Natural killer cell (primary cell): ENCODE results near the gene KLHL30. TPM values are rescaled to one million over a fixed set of nuclear protein-coding genes. Genes with fewer than 3 reads are reported as not detected.

Experiments used
- ATAC-seq, 3 donors: fragments of 150-1000 bp in 2 of 3; fragments of 200-7000 bp in 1 of 3; cut with Tn5 transposase; 1 replicate in 1 of 3; 2 replicates in 2 of 3; pipeline ENCODE4 v1.10.0; 2021; ENCODE audit warnings: mild to moderate bottlenecking in 2 of 3, moderate library complexity in 2 of 3
- DNase-seq, 2 donors: peaks; one replicate each; pipeline versions ENCODE4 v3.0.0 to v3.0.0-alpha.2; 2013 to 2021; ENCODE audit warnings: mixed read lengths in 1 of 2
- H3K27ac ChIP-seq: one replicate; pipeline ENCODE4 v1.5.1; 2013; ENCODE audit warnings: mild to moderate bottlenecking, low read length
- H3K27me3 ChIP-seq: one replicate; pipeline ENCODE4 v1.6.1; 2013; ENCODE audit warnings: low read length; ENCODE audit not compliant: control insufficient read depth, insufficient read depth
- H3K36me3 ChIP-seq: one replicate; pipeline ENCODE4 v1.6.1; 2013; ENCODE audit warnings: low read length; ENCODE audit not compliant: control insufficient read depth, insufficient read depth
- H3K4me1 ChIP-seq: one replicate; pipeline ENCODE4 v1.6.1; 2013; ENCODE audit warnings: low read length; ENCODE audit not compliant: control insufficient read depth, insufficient read depth
- H3K4me3 ChIP-seq: one replicate; pipeline ENCODE4 v1.5.1; 2013; ENCODE audit warnings: low read length
- H3K9me3 ChIP-seq: one replicate; pipeline ENCODE4 v1.6.1; 2013; ENCODE audit warnings: low read length; ENCODE audit not compliant: control insufficient read depth, insufficient read depth
- H3K27ac Mint-ChIP-seq, 2 donors: one replicate each; pipeline ENCODE4 v1.8.0; 2022; ENCODE audit warnings: mild to moderate bottlenecking in 2 of 2, mixed read lengths in 2 of 2, moderate library complexity in 1 of 2
- H3K27me3 Mint-ChIP-seq, 2 donors: one replicate each; pipeline ENCODE4 v1.8.0; 2022; ENCODE audit warnings: low read depth in 2 of 2, mixed read lengths in 2 of 2
- H3K36me3 Mint-ChIP-seq: one replicate; pipeline ENCODE4 v1.8.0; 2022; ENCODE audit warnings: mixed read lengths
- H3K4me1 Mint-ChIP-seq, 2 donors: one replicate each; pipeline ENCODE4 v1.8.0; 2022; ENCODE audit warnings: mixed read lengths in 2 of 2
- H3K4me3 Mint-ChIP-seq: one replicate; pipeline ENCODE4 v1.8.0; 2022; ENCODE audit warnings: mild to moderate bottlenecking, moderate library complexity, mixed read lengths
- H3K9me3 Mint-ChIP-seq, 2 donors: one replicate each; pipeline ENCODE4 v1.8.0; 2022; ENCODE audit warnings: mixed read lengths in 2 of 2
- CTCF ChIP-seq: fragments of 200-600 bp; IDR thresholded peaks from one replicate; pipeline ENCODE4 v1.8.0; 2022; ENCODE audit warnings: antibody characterized with exemption
- WGBS: methylation state at CpG from one replicate; pipeline ENCODE4 v1.1.7; 2013; ENCODE audit warnings: missing lambda C conversion rate; ENCODE audit not compliant: insufficient coverage; 5-methylcytosine and 5-hydroxymethylcytosine counted together
- intact Hi-C: fragments of 100-400 bp; cut with micrococcal nuclease; formaldehyde crosslinking; loops from one replicate; pipeline ENCODE4 v1.14.2; 2022
- total RNA-seq, 4 donors: library from RNA; stranded (reverse); fragments of 120-200 nt in 1 of 4; gene quantifications; one replicate each; pipeline versions ENCODE4 v1.2.3 to v1.2.4, GENCODE V29; 2013 to 2022

Gene KLHL30
- total RNA-seq, 3 donors from 2014 or later (not counting 1 experiment from before 2014, with no cell fraction given) = not detected

- 78% methylated on average over 37 of the region's 38 CpGs for WGBS
- Histone ChIP-seq H3K36me3 (no peaks in the 10 kb centered on the region), H3K9me3 (no peaks in the 10 kb centered on the region), H3K4me1 (peaks cover 6% of the 10 kb centered on the region), H3K27me3 (no peaks in the 10 kb centered on the region), H3K27ac (no peak within 1 kb of the TSS), H3K4me3 (no peak within 1 kb of the TSS)
- Mint-ChIP-seq H3K4me3 (no peak within 1 kb of the TSS), H3K36me3 (no peaks in the 10 kb centered on the region), H3K4me1 (no peaks in the 10 kb centered on the region), H3K27me3 (no peaks in the 10 kb centered on the region), H3K27ac (no peak within 1 kb of the TSS), H3K9me3 (no peaks in the 10 kb centered on the region)
- ATAC-seq (no peak), DNase-seq (no peak)
- intact Hi-C loops = no loop called here
- no peak for TF ChIP-seq CTCF
These were observed 38.2 kb upstream of the KLHL30 start, which contains the start of gene ESPNL for GRCh38 chr2:238100049-238100820. Gene ESPNL (plus strand): TSS chr2:238100340. CDS start chr2:238100420, 80 bp downstream.

DNA sequence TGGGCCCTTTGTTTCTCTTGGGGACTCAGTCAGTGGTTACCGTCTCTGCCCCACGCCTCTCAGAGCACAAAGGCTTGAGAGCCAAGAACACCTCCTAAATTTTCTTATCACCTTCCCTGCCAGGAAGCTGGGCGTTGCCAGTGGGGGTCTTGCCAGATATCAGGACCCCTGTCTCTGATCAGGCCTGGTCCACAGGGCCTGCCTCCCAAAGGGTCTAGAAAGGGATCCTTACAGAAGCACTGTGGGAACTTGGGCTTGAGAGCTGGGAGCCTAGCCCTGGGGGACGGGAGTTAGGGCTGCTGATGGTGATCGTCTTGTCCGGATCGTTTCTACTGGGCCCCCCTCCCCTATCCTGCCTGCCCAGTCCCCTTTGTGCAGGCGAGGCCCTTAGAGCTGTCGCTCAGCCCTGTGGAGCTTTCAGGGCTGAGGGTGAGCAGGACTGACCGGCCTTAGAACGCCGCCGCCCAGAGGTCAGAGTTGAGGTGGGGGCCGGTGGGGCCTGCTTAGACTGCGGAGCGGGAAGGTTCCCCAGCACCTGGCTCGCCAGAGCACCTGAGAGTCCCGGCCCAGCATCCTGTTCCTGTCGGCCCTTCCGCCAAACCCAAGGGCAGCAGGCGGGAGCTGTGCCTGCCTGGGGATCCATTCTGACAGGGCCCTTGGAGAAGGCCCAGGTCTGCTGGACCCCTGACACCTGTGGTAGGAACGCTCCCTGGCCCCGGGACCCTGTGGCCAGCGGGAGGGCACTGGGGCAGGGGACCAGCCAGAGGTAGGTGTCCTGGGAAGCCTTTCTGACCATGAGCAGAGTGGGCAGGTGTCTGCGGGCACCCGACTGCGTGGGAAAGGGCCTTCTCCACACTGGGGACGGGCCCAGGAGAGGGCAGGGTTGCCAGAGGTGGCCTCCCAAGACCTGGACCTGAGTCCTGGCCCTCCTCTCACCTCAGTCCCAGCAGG, 37.4 kb upstream of the KLHL30 start:
- no peaks in the 10 kb centered on the region for H3K4me1 Mint-ChIP-seq
- no peaks in the 10 kb centered on the region for H3K9me3 Mint-ChIP-seq
- 90% methylated on average over 28 of the region's 28 CpGs for WGBS
- H3K27me3 Mint-ChIP-seq = no peaks in the 10 kb centered on the region
- intact Hi-C loops = no loop called here
- DNase-seq (no peak), ATAC-seq (no peak)
- H3K27me3 ChIP-seq = no peaks in the 10 kb centered on the region
- no peaks in the 10 kb centered on the region for H3K36me3 ChIP-seq
- H3K9me3 ChIP-seq = no peaks in the 10 kb centered on the region
- H3K36me3 Mint-ChIP-seq = no peaks in the 10 kb centered on the region
- H3K4me3 ChIP-seq = no peak overlapping the region
- H3K4me3 Mint-ChIP-seq = no peak overlapping the region
- H3K27ac Mint-ChIP-seq = no peak overlapping the region
- no peak overlapping the region for H3K27ac ChIP-seq
- no peak for TF ChIP-seq CTCF
- H3K4me1 ChIP-seq = peaks cover 6% of the 10 kb centered on the region

DNA sequence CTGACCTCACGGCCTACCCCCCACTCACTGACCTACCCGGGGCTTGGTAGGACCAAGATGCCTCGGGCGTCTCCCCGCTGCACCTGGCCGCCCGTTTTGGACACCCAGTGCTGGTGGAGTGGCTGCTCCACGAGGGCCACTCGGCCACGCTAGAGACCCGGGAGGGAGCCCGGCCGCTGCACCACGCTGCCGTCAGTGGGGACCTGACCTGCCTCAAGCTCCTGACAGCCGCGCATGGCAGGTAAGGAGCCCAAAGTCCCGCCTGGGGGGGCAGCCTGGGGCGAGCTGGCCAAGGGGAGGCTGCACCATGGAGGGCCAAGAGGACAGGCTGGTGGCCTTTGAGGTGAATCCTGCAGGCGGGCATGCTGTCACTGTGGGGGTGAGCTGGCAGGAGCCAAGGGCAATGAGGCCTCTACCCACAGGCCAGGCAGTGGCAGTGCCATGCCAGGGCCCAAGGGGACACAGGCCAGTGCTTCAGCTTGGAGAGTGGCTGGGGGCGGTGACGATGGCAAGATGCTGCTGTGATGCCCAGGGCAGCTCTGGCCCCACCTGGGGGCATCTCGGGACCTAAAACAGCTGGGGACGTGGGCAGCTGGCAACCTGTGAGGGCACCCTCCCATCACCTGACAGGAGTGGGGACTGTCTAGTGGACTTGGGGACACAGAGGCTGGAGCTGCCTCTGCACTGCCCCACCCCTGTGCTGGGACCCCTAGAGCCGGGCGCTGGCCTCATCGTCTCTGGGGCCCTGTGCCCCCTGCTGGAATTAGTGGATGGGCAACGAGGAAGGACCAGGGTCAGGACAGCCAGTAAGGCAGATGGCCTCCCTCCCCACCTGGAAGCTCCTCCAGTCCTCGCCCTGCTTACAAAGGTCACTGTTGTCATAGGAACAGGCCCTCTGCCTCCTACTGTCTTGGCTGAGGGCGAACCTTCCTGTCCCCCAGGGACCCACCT, 36.3 kb upstream of the KLHL30 start:
- Histone ChIP-seq H3K27ac (no peak overlapping the region), H3K9me3 (no peaks in the 10 kb centered on the region), H3K36me3 (no peaks in the 10 kb centered on the region), H3K4me3 (no peak overlapping the region), H3K4me1 (peaks cover 13% of the 10 kb centered on the region), H3K27me3 (no peaks in the 10 kb centered on the region)
- DNase-seq (peak in 1 of 2 donors; percentile 10), ATAC-seq (no peak)
- WGBS = 90% methylated on average over 30 of the region's 30 CpGs
- Mint-ChIP-seq H3K4me3 (no peak overlapping the region), H3K9me3 (no peaks in the 10 kb centered on the region), H3K27me3 (no peaks in the 10 kb centered on the region), H3K4me1 (no peaks in the 10 kb centered on the region), H3K36me3 (no peaks in the 10 kb centered on the region), H3K27ac (no peak overlapping the region)
- no peak for TF ChIP-seq CTCF
- intact Hi-C loops = no loop called here
